HepG2 (cell line): ENCODE data around the gene ORC1. TPM values are rescaled to one million over a fixed set of nuclear protein-coding genes. Genes with fewer than 3 reads are reported as not detected.

Source experiments
- ATAC-seq: fragments of 200-7000 bp; cut with Tn5 transposase; 3 replicates; pipeline ENCODE4 v1.9.1; 2020; ENCODE audit warnings: mild to moderate bottlenecking, moderate library complexity
- BruUV-seq: library from RNA; stranded (reverse); fragments of 400-500 nt; replicated peaks from 2 replicates; lab custom pipeline; 2021; lab: Mats Ljungman, UMichigan
- CTCF ChIA-PET: fragments of 300-600 bp; formaldehyde crosslinking; extraction: SDS; loops from one replicate; lab custom pipeline; 2021; ENCODE audit warnings: low total read pairs, inconsistent platforms, low intra/inter-chr PET ratio; lab: Yijun Ruan, JAX
- POLR2A ChIA-PET: fragments of 350-600 bp; sonication (Branson Sonifier 250); formaldehyde crosslinking; loops from one replicate; lab custom pipeline; 2020; ENCODE audit warnings: antibody characterized with exemption, inconsistent platforms; lab: Yijun Ruan, JAX
- DNase-seq: peaks from one replicate; pipeline ENCODE4 v3.0.0-alpha.2; 2015; ENCODE audit warnings: low spot score
- FAIRE-seq: peaks from 3 replicates; lab custom pipeline; 2011; peaks lifted over from hg19 to GRCh38; lab: Jason Lieb, UNC
- H2AFZ ChIP-seq: one replicate; pipeline ENCODE4 v1.6.1; 2011; ENCODE audit warnings: low read length, inconsistent platforms
- H3K27ac ChIP-seq: fragments of 300-600 bp; 3 replicates; pipeline ENCODE4 v1.8.0; 2011; ENCODE audit warnings: mixed run types, mild to moderate bottlenecking, mixed read lengths, low read length, inconsistent platforms; ENCODE audit not compliant: insufficient read depth; ENCODE audit errors: extremely low read length
- H3K27me3 ChIP-seq, 2 experiments: fragments of 200-600 bp in 1 of 2; 2 replicates in 1 of 2; 3 replicates in 1 of 2; pipeline versions ENCODE4 v1.6.0 to v1.8.0; 2011; ENCODE audit warnings: low read length in 2 of 2, mild to moderate bottlenecking in 2 of 2, moderate library complexity in 2 of 2, inconsistent platforms in 1 of 2; ENCODE audit not compliant: insufficient read depth in 2 of 2, control insufficient read depth in 1 of 2
- H3K36me3 ChIP-seq, 2 experiments: fragments of 200-600 bp in 1 of 2; replicated peaks in 1 of 2; 2 replicates in 1 of 2; 3 replicates in 1 of 2; pipeline versions ENCODE4 v1.5.1 to v1.8.0; 2011; ENCODE audit warnings: low read length in 2 of 2, inconsistent platforms in 1 of 2; ENCODE audit not compliant: insufficient read depth in 2 of 2, control insufficient read depth in 1 of 2
- H3K4me1 ChIP-seq: 2 replicates; pipeline ENCODE4 v1.5.1; 2012; ENCODE audit warnings: low read length, inconsistent platforms; ENCODE audit not compliant: insufficient read depth
- H3K4me2 ChIP-seq: 2 replicates; pipeline ENCODE4 v1.6.0; 2011; ENCODE audit warnings: low read depth, low read length, inconsistent platforms
- H3K4me3 ChIP-seq, 3 experiments: fragments of 200-600 bp in 1 of 3; sonication (generic), shearing (Covaris generic) in 1 of 3; replicated peaks in 1 of 3; 2 replicates each; pipeline ENCODE4 v1.5.1; 2011 to 2016; ENCODE audit warnings: low read length in 3 of 3, inconsistent platforms in 2 of 3, low read depth in 2 of 3, mild to moderate bottlenecking in 2 of 3, control low read depth in 1 of 3, mixed read lengths in 1 of 3; ENCODE audit not compliant: insufficient read depth in 1 of 3
- H3K79me2 ChIP-seq: one replicate; pipeline ENCODE4 v1.6.1; 2011; ENCODE audit warnings: low read length, inconsistent platforms; ENCODE audit not compliant: insufficient read depth
- H3K9ac ChIP-seq: 2 replicates; pipeline ENCODE4 v1.6.0; 2011; ENCODE audit warnings: mild to moderate bottlenecking, low read depth, low read length, inconsistent platforms; ENCODE audit not compliant: insufficient read depth
- H3K9me3 ChIP-seq: 2 replicates; pipeline ENCODE4 v1.5.1; 2012; ENCODE audit warnings: mild to moderate bottlenecking, low read length
- H4K20me1 ChIP-seq: 2 replicates; pipeline ENCODE4 v1.6.0; 2011; ENCODE audit warnings: inconsistent platforms, mild to moderate bottlenecking, low read length, moderate library complexity; ENCODE audit not compliant: insufficient read depth
- ELF3 ChIP-seq: IDR thresholded peaks from 2 replicates; pipeline ENCODE4 v1.6.1; 2016; ENCODE audit warnings: missing genetic modification reagents, missing compliant biosample characterization
- KMT2A ChIP-seq: sonication (generic); formaldehyde crosslinking; IDR thresholded peaks from 2 replicates; pipeline ENCODE4 v1.4.0; 2020; ENCODE audit warnings: missing genetic modification reagents
- MLLT10 ChIP-seq: sonication (generic); formaldehyde crosslinking; IDR thresholded peaks from 2 replicates; pipeline ENCODE4 v1.4.0; 2020; ENCODE audit warnings: missing genetic modification reagents
- SRF ChIP-seq: IDR thresholded peaks from 2 replicates; pipeline ENCODE4 v1.6.1; 2011; ENCODE audit warnings: mild to moderate bottlenecking, low read depth, low read length, moderate library complexity
- ZBTB8A ChIP-seq: sonication (generic); formaldehyde crosslinking; IDR thresholded peaks from 2 replicates; pipeline ENCODE4 v1.4.0; 2020; ENCODE audit warnings: mild to moderate bottlenecking, low read depth, missing genetic modification reagents, borderline replicate concordance
- ZNF768 ChIP-seq: sonication (generic); formaldehyde crosslinking; IDR thresholded peaks from 2 replicates; pipeline ENCODE4 v1.4.0; 2020; ENCODE audit warnings: missing genetic modification reagents
- WGBS: methylation state at CpG from one replicate; pipeline ENCODE4 v1.1.6; 2017; ENCODE audit warnings: low lambda C conversion rate; 5-methylcytosine and 5-hydroxymethylcytosine counted together
- in situ Hi-C: cut with HindIII; loops from 2 replicates; pipeline ENCODE4 v1.10.0; 2017; ENCODE audit warnings: low pct_unique_long_range_greater_than_20kb; ENCODE audit not compliant: extremely low pct_ligation_motif_present
- intact Hi-C: fragments of 100-400 bp; cut with micrococcal nuclease; formaldehyde crosslinking; loops from one replicate; pipeline ENCODE4 v1.10.0; 2022; ENCODE audit not compliant: unreplicated experiment
- polyA plus RNA-seq, 8 experiments: library from polyadenylated mRNA; depleted of rRNA in 3 of 8; stranded (reverse) in 7 of 8; unstranded in 1 of 8; fragments of >200 nt; fragmentation: Illumina TruSeq in 4 of 8; extraction: Trizol in 4 of 8; gene quantifications; 2 replicates each; pipeline versions ENCODE4 v1.2.1 to v1.2.3, GENCODE V29; 2011 to 2016; ENCODE audit warnings: low read depth in 4 of 8, missing spikeins in 1 of 8, mixed read lengths in 1 of 8; ENCODE audit not compliant: insufficient read depth in 1 of 8
- total RNA-seq, 5 experiments: library from RNA; depleted of rRNA; stranded (reverse); fragments of >200 nt; fragmentation: Illumina TruSeq; extraction: Trizol; gene quantifications; 2 replicates each; pipeline ENCODE4 v1.2.3, GENCODE V29; 2016; ENCODE audit warnings: low read depth in 1 of 5
- TF ChIP-seq, protein P1 (sequence below): sonication (generic); formaldehyde crosslinking; conservative IDR thresholded peaks from 2 replicates; pipeline ENCODE4 v1.8.0; 2022; ENCODE audit warnings: missing genetic modification reagents
- TF ChIP-seq, protein P2 (sequence below), 2 experiments: fragments of 450-650 bp in 1 of 2; sonication (generic) in 1 of 2; formaldehyde crosslinking in 1 of 2; IDR thresholded peaks; 2 replicates each; pipeline versions ENCODE4 v1.6.1 to v1.8.0; 2016 to 2022; ENCODE audit warnings: antibody characterized with exemption in 1 of 2, mild to moderate bottlenecking in 1 of 2, missing genetic modification reagents in 1 of 2
- TF ChIP-seq, protein P3 (sequence below): sonication (generic); formaldehyde crosslinking; conservative IDR thresholded peaks from 2 replicates; pipeline ENCODE4 v1.8.0; 2022; ENCODE audit warnings: mild to moderate bottlenecking, moderate library complexity, missing genetic modification reagents

Gene ORC1
- total and polyA plus RNA-seq, 2 of the 13 experiments (the other 11 are each of a cell fraction or from before 2014, with no cell fraction given): 7.0 to 23.5 TPM

DNA sequence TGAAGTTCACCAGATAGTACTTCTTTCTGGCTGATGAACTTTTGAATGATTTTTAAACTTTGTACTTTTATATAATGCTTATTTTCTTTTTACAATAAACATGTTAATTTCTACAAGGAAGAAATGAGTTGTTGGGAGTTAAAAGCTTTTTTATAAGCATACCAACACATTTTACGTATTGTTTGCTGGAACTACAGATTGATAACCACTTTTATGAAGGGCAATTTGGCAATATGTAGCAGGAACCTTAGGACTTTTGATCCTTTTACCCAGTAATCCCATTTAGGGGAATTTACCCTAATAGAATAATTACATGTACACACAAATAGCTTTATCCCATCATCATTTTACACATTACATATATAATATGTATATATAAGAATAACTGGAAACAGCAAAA, 16.5 kb upstream of the ORC1 start:
- Histone ChIP-seq H3K79me2 (no peaks in the 10 kb centered on the region), H3K9me3 (no peaks in the 10 kb centered on the region), H3K4me3 (no peak overlapping the region), H4K20me1 (no peaks in the 10 kb centered on the region)
- ATAC-seq: no peak
- intact Hi-C loops: no loop called here
- TF ChIP-seq, protein P1, sequence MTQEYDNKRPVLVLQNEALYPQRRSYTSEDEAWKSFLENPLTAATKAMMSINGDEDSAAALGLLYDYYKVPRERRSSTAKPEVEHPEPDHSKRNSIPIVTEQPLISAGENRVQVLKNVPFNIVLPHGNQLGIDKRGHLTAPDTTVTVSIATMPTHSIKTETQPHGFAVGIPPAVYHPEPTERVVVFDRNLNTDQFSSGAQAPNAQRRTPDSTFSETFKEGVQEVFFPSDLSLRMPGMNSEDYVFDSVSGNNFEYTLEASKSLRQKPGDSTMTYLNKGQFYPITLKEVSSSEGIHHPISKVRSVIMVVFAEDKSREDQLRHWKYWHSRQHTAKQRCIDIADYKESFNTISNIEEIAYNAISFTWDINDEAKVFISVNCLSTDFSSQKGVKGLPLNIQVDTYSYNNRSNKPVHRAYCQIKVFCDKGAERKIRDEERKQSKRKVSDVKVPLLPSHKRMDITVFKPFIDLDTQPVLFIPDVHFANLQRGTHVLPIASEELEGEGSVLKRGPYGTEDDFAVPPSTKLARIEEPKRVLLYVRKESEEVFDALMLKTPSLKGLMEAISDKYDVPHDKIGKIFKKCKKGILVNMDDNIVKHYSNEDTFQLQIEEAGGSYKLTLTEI (CRISPR knock-in tag): no peak
- TF ChIP-seq, protein P2, sequence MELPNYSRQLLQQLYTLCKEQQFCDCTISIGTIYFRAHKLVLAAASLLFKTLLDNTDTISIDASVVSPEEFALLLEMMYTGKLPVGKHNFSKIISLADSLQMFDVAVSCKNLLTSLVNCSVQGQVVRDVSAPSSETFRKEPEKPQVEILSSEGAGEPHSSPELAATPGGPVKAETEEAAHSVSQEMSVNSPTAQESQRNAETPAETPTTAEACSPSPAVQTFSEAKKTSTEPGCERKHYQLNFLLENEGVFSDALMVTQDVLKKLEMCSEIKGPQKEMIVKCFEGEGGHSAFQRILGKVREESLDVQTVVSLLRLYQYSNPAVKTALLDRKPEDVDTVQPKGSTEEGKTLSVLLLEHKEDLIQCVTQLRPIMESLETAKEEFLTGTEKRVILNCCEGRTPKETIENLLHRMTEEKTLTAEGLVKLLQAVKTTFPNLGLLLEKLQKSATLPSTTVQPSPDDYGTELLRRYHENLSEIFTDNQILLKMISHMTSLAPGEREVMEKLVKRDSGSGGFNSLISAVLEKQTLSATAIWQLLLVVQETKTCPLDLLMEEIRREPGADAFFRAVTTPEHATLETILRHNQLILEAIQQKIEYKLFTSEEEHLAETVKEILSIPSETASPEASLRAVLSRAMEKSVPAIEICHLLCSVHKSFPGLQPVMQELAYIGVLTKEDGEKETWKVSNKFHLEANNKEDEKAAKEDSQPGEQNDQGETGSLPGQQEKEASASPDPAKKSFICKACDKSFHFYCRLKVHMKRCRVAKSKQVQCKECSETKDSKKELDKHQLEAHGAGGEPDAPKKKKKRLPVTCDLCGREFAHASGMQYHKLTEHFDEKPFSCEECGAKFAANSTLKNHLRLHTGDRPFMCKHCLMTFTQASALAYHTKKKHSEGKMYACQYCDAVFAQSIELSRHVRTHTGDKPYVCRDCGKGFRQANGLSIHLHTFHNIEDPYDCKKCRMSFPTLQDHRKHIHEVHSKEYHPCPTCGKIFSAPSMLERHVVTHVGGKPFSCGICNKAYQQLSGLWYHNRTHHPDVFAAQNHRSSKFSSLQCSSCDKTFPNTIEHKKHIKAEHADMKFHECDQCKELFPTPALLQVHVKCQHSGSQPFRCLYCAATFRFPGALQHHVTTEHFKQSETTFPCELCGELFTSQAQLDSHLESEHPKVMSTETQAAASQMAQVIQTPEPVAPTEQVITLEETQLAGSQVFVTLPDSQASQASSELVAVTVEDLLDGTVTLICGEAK (IDR thresholded peaks at IDR 0.05): no peak
- TF ChIP-seq, protein P2 (CRISPR knock-in tag; IDR thresholded peaks at IDR 0.05): no peak
- no peak for TF ChIP-seq KMT2A (CRISPR knock-in tag)
- no peak for TF ChIP-seq SRF
- TF ChIP-seq ELF3: no peak
- TF ChIP-seq MLLT10: no peak
- TF ChIP-seq, protein P3, sequence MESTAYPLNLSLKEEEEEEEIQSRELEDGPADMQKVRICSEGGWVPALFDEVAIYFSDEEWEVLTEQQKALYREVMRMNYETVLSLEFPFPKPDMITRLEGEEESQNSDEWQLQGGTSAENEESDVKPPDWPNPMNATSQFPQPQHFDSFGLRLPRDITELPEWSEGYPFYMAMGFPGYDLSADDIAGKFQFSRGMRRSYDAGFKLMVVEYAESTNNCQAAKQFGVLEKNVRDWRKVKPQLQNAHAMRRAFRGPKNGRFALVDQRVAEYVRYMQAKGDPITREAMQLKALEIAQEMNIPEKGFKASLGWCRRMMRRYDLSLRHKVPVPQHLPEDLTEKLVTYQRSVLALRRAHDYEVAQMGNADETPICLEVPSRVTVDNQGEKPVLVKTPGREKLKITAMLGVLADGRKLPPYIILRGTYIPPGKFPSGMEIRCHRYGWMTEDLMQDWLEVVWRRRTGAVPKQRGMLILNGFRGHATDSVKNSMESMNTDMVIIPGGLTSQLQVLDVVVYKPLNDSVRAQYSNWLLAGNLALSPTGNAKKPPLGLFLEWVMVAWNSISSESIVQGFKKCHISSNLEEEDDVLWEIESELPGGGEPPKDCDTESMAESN (CRISPR knock-in tag): no peak
- TF ChIP-seq ZBTB8A (CRISPR knock-in tag): no peak
- no peak for TF ChIP-seq ZNF768 (CRISPR knock-in tag)
- TF ChIP-seq, all 625 proteins: peak for 0
- H3K27ac ChIP-seq: no peak overlapping the region
- no peak overlapping the region for H2AFZ ChIP-seq
- no TSS peak for BruUV-seq
- no peak overlapping the region for H3K4me2 ChIP-seq
- no peaks in the 10 kb centered on the region for H3K27me3 ChIP-seq
- peaks cover 13 to 62% of the 10 kb centered on the region in 2 experiments for H3K36me3 ChIP-seq
- no peak for DNase-seq
- ChIA-PET CTCF (no interaction called here), POLR2A (no interaction called here)
- FAIRE-seq: no peak
- no peak overlapping the region for H3K9ac ChIP-seq
- in situ Hi-C loops: no loop called here
- H3K4me1 ChIP-seq: no peaks in the 10 kb centered on the region
- WGBS: 97% methylated on average over 1 of the region's 1 CpG
